GM12865 (cell line): Measurements from ENCODE around the gene ITPKA.

Source experiments
- DNase-seq: peaks from one replicate; pipeline ENCODE4 v3.0.0; 2010; ENCODE audit warnings: low read depth
- H3K4me3 ChIP-seq: 2 replicates; pipeline ENCODE4 v1.5.1; 2011; ENCODE audit warnings: mild to moderate bottlenecking, low read depth, low read length, control low read depth
- CTCF ChIP-seq: IDR thresholded peaks from 2 replicates; pipeline ENCODE4 v1.5.1; 2011; ENCODE audit warnings: low read length, control low read depth, low read depth, inconsistent platforms; ENCODE audit not compliant: insufficient read depth; ENCODE audit errors: missing control alignments

Gene ITPKA

GRCh38 chr15:41490355-41490754 is 3.3 kb upstream of the ITPKA start:
- no peak overlapping the region for H3K4me3 ChIP-seq
- TF ChIP-seq CTCF, result no peak
- peak; percentile 85 for DNase-seq

- H3K4me3 ChIP-seq, result no peak overlapping the region
- DNase-seq, result no peak
- TF ChIP-seq CTCF, result no peak
These were observed 1.8 kb upstream of the ITPKA start for GRCh38 chr15:41491889-41492288.

GRCh38 chr15:41492597-41493204 is 973 bp upstream of the ITPKA start:
- no peak for TF ChIP-seq CTCF
- DNase-seq, result no peak
- peak overlapping the region; percentile 71 for H3K4me3 ChIP-seq

- TF ChIP-seq CTCF, result no peak
- peak overlapping the region; percentile 60 for H3K4me3 ChIP-seq
- no peak for DNase-seq
These were observed 172 bp downstream of the ITPKA start for GRCh38 chr15:41493902-41494189.

GRCh38 chr15:41494190-41494921 is 682 bp downstream of the ITPKA start:
- H3K4me3 ChIP-seq, result peak overlapping the region; percentile 60
- TF ChIP-seq CTCF, result no peak
- DNase-seq, result peak; percentile 52

GRCh38 chr15:41494922-41495735 is 1.5 kb downstream of the ITPKA start:
- no peak for TF ChIP-seq CTCF
- DNase-seq, result peak; percentile 45
- peak overlapping the region; percentile 60 for H3K4me3 ChIP-seq
